Measurements from ENCODE around the gene FGD2.

DNA sequence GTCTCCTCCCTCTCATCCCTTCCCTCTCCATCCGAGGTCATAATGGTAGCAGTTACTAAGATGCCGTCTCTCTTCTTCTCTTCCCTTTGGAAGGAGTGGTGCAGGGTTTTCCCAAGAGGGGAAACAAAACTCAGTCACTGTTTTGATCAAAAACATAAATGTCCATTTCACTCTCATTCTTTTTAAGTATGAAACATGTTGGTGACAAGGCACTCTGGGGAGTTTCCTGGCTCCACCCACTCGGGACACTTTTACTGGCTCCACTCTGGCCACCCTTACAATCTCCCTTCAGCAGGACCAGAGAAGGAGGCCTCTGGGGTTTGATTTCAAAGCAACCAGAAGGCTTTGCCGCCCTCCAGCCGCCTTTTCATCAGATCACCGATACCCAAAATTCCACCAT lies 57.0 kb downstream of the FGD2 start:
- no peak for TF ChIP-seq EZH2 (IDR thresholded peaks at IDR 0.05; ENCODE audit: borderline replicate concordance, low read length)
- TF ChIP-seq, protein P1, sequence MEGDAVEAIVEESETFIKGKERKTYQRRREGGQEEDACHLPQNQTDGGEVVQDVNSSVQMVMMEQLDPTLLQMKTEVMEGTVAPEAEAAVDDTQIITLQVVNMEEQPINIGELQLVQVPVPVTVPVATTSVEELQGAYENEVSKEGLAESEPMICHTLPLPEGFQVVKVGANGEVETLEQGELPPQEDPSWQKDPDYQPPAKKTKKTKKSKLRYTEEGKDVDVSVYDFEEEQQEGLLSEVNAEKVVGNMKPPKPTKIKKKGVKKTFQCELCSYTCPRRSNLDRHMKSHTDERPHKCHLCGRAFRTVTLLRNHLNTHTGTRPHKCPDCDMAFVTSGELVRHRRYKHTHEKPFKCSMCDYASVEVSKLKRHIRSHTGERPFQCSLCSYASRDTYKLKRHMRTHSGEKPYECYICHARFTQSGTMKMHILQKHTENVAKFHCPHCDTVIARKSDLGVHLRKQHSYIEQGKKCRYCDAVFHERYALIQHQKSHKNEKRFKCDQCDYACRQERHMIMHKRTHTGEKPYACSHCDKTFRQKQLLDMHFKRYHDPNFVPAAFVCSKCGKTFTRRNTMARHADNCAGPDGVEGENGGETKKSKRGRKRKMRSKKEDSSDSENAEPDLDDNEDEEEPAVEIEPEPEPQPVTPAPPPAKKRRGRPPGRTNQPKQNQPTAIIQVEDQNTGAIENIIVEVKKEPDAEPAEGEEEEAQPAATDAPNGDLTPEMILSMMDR (conservative IDR thresholded peaks at IDR 0.05 in 1 of 2, IDR thresholded peaks at IDR 0.05 in 1 of 2; ENCODE audit: extremely low read depth in 1 of 2, insufficient read depth in 1 of 2, low read depth in 1 of 2, low read length in 2 of 2) = no peak

All from mammary epithelial cell (primary cell).